ENCODE measurements around the gene TXK. TPM values are rescaled to one million over a fixed set of nuclear protein-coding genes. Genes with fewer than 3 reads are reported as not detected.

Gene TXK
- total RNA-seq, 1 donor from 2014 or later: 0.50 TPM

GRCh38 chr4:48120132-48120531, 13.9 kb downstream of the TXK start:
- Histone ChIP-seq H3K27ac (ENCODE audit: low read depth, low read length) (no peak overlapping the region), H3K79me2 (ENCODE audit: insufficient read depth, low read length) (no peaks in the 10 kb centered on the region), H3K27me3 (ENCODE audit: insufficient read depth, low read length) (no peaks in the 10 kb centered on the region), H3K4me1 (ENCODE audit: insufficient read depth, low read length) (no peaks in the 10 kb centered on the region), H3K9ac (ENCODE audit: low read length) (no peak overlapping the region), H2AFZ (ENCODE audit: low read depth, low read length) (no peak overlapping the region), H3K4me3 (ENCODE audit: insufficient read depth, low read depth, low read length) (no peak overlapping the region), H3K4me2 (ENCODE audit: low read length) (no peak overlapping the region), H4K20me1 (ENCODE audit: insufficient read depth, low read length) (no peaks in the 10 kb centered on the region), H3K36me3 (ENCODE audit: insufficient read depth, low read length) (no peaks in the 10 kb centered on the region), H3K9me3 (ENCODE audit: insufficient read depth, low read depth, low read length) (no peaks in the 10 kb centered on the region)
- TF ChIP-seq CTCF (IDR thresholded peaks at IDR 0.05; ENCODE audit: insufficient read depth, low read depth, low read length) (no peak), EZH2 (IDR thresholded peaks at IDR 0.05; ENCODE audit: insufficient read depth, low read length) (no peak)
- DNase-seq (ENCODE audit: low read depth) (no peak), FAIRE-seq (no peak)
- Mint-ChIP-seq H3K4me1 (ENCODE audit: low read depth, unreplicated experiment) (no peaks in the 10 kb centered on the region), H3K4me3 (ENCODE audit: unreplicated experiment) (no peak overlapping the region), H3K27ac (ENCODE audit: unreplicated experiment) (no peak overlapping the region), H3K9me3 (ENCODE audit: unreplicated experiment) (peaks cover 3% of the 10 kb centered on the region), H3K27me3 (ENCODE audit: low read depth, unreplicated experiment) (peaks cover 11% of the 10 kb centered on the region), H3K36me3 (ENCODE audit: low read depth, unreplicated experiment) (no peaks in the 10 kb centered on the region)

GRCh38 chr4:48119646-48120045, 14.4 kb downstream of the TXK start:
- Mint-ChIP-seq H3K4me1 (ENCODE audit: low read depth, unreplicated experiment) (no peaks in the 10 kb centered on the region), H3K36me3 (ENCODE audit: low read depth, unreplicated experiment) (no peaks in the 10 kb centered on the region), H3K4me3 (ENCODE audit: unreplicated experiment) (no peak overlapping the region), H3K27ac (ENCODE audit: unreplicated experiment) (no peak overlapping the region), H3K27me3 (ENCODE audit: low read depth, unreplicated experiment) (peaks cover 11% of the 10 kb centered on the region), H3K9me3 (ENCODE audit: unreplicated experiment) (peaks cover 3% of the 10 kb centered on the region)
- H3K4me3 ChIP-seq (ENCODE audit: insufficient read depth, low read depth, low read length): no peak overlapping the region
- no peaks in the 10 kb centered on the region for H3K4me1 ChIP-seq (ENCODE audit: insufficient read depth, low read length)
- H3K79me2 ChIP-seq (ENCODE audit: insufficient read depth, low read length): no peaks in the 10 kb centered on the region
- H4K20me1 ChIP-seq (ENCODE audit: insufficient read depth, low read length): no peaks in the 10 kb centered on the region
- DNase-seq (ENCODE audit: low read depth): no peak
- FAIRE-seq: no peak
- no peaks in the 10 kb centered on the region for H3K27me3 ChIP-seq (ENCODE audit: insufficient read depth, low read length)
- no peak overlapping the region for H3K27ac ChIP-seq (ENCODE audit: low read depth, low read length)
- H3K9me3 ChIP-seq (ENCODE audit: insufficient read depth, low read depth, low read length): no peaks in the 10 kb centered on the region
- no peak overlapping the region for H3K9ac ChIP-seq (ENCODE audit: low read length)
- TF ChIP-seq EZH2 (IDR thresholded peaks at IDR 0.05; ENCODE audit: insufficient read depth, low read length) (no peak), CTCF (IDR thresholded peaks at IDR 0.05; ENCODE audit: insufficient read depth, low read depth, low read length) (no peak)
- no peak overlapping the region for H2AFZ ChIP-seq (ENCODE audit: low read depth, low read length)
- H3K4me2 ChIP-seq (ENCODE audit: low read length): no peak overlapping the region
- no peaks in the 10 kb centered on the region for H3K36me3 ChIP-seq (ENCODE audit: insufficient read depth, low read length)

GRCh38 chr4:48118081-48118480, 16.0 kb downstream of the TXK start:
- no peak overlapping the region for H3K4me3 Mint-ChIP-seq (ENCODE audit: unreplicated experiment)
- Histone ChIP-seq H3K27ac (ENCODE audit: low read depth, low read length) (no peak overlapping the region), H3K27me3 (ENCODE audit: insufficient read depth, low read length) (no peaks in the 10 kb centered on the region), H3K9ac (ENCODE audit: low read length) (no peak overlapping the region), H3K4me2 (ENCODE audit: low read length) (no peak overlapping the region), H3K79me2 (ENCODE audit: insufficient read depth, low read length) (no peaks in the 10 kb centered on the region), H3K4me1 (ENCODE audit: insufficient read depth, low read length) (no peaks in the 10 kb centered on the region), H4K20me1 (ENCODE audit: insufficient read depth, low read length) (no peaks in the 10 kb centered on the region), H2AFZ (ENCODE audit: low read depth, low read length) (no peak overlapping the region), H3K36me3 (ENCODE audit: insufficient read depth, low read length) (no peaks in the 10 kb centered on the region), H3K4me3 (ENCODE audit: insufficient read depth, low read depth, low read length) (no peak overlapping the region), H3K9me3 (ENCODE audit: insufficient read depth, low read depth, low read length) (no peaks in the 10 kb centered on the region)
- no peak for TF ChIP-seq CTCF (IDR thresholded peaks at IDR 0.05; ENCODE audit: insufficient read depth, low read depth, low read length)
- FAIRE-seq (no peak), DNase-seq (ENCODE audit: low read depth) (no peak)
- H3K4me1 Mint-ChIP-seq (ENCODE audit: low read depth, unreplicated experiment): no peaks in the 10 kb centered on the region
- H3K27ac Mint-ChIP-seq (ENCODE audit: unreplicated experiment): no peak overlapping the region
- no peaks in the 10 kb centered on the region for H3K36me3 Mint-ChIP-seq (ENCODE audit: low read depth, unreplicated experiment)
- H3K27me3 Mint-ChIP-seq (ENCODE audit: low read depth, unreplicated experiment): peaks cover 7% of the 10 kb centered on the region
- no peaks in the 10 kb centered on the region for H3K9me3 Mint-ChIP-seq (ENCODE audit: unreplicated experiment)

Data from astrocyte (in vitro differentiated cells and primary cell).